Measurements from ENCODE around the gene PIEZO1. TPM values are rescaled to one million over a fixed set of nuclear protein-coding genes. Genes with fewer than 3 reads are reported as not detected.
A peak's percentile ranks its signal among the peaks of the same experiment; 100 is the strongest.

The PIEZO1 gene
- total and polyA plus RNA-seq, 11 donors = 14.2 to 59.7 (median 31.2) TPM

DNA sequence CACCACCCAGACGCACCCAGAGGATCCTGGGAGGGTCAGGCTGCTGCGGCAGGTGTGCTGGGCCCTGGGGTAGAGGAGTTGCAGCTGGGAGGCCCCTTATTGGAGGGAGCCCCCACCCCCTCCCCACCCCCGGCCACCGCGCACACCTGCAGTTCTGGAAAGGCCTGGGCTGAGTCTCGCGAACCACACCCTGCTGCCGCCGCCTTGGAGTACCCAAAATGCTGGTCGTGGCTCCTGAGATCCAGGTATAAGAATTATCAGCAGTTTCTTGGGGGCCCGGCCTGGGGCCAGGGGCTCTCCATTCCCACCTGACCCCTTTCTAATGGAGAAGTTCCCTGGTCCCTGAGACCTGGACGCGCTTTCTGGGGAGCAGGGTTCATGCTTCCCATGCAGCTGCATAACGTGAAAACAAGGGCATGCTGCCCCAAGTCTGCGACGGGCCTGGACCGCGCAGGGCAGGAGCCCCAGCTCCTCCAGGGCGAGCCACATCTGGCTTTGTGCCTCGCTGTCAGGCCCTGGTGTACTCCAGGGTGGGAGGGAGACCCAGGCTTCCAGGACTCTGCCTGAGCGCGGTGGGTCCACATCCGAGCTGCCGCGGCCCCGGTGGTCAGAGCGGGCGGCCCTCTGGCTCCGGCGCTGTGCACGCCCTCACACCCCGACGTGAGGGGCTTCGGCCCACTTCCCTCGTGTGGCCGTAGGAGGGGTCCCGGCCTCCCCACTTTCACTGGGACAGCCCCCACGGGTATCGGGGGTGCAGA, 91.4 kb downstream of the PIEZO1 start:
- H3K4me1 ChIP-seq = peaks cover 0 to 19% (median 0%) of the 10 kb centered on the region in 12 donors
- intact Hi-C loops (cut with DNase I) = no loop called here
- DNase-seq (no peak), ATAC-seq (no peak)
- WGBS, 4 donors = 91 to 97% (median 92%) methylated on average over 13 to 39 of the region's 39 CpGs
- peaks cover 0 to 30% (median 5%) of the 10 kb centered on the region in 9 donors for H3K27me3 ChIP-seq
- H3K36me3 ChIP-seq = peaks cover 0 to 29% (median 23%) of the 10 kb centered on the region in 9 donors
- TF ChIP-seq CTCF (IDR thresholded peaks at IDR 0.05) (no peak), POLR2A (IDR thresholded peaks at IDR 0.05) (no peak)
- H3K27ac ChIP-seq = no peak overlapping the region
- no peaks in the 10 kb centered on the region for H3K9me3 ChIP-seq
- no peak overlapping the region for H3K4me3 ChIP-seq

GRCh38 chr16:88692861-88693260, 92.2 kb downstream of the PIEZO1 start:
- Histone ChIP-seq H3K4me1 (peaks cover 0 to 19% (median 0%) of the 10 kb centered on the region in 12 donors), H3K4me3 (no peak overlapping the region), H3K36me3 (peaks cover 0 to 22% (median 15%) of the 10 kb centered on the region in 9 donors), H3K27me3 (peaks cover 0 to 38% (median 9%) of the 10 kb centered on the region in 9 donors), H3K27ac (peak overlapping the region in 1 of 12 donors; percentile 9), H3K9me3 (no peaks in the 10 kb centered on the region)
- TF ChIP-seq POLR2A (IDR thresholded peaks at IDR 0.05) = no peak
- TF ChIP-seq CTCF (IDR thresholded peaks at IDR 0.05) = no peak
- DNase-seq (no peak), ATAC-seq (no peak)
- 62 to 90% (median 81%) methylated on average over 10 of the region's 10 CpGs for WGBS, 4 donors
- intact Hi-C loops (cut with DNase I) = no loop called here

GRCh38 chr16:88691924-88692560, 93.0 kb downstream of the PIEZO1 start:
- peaks cover 0 to 13% (median 7%) of the 10 kb centered on the region in 9 donors for H3K36me3 ChIP-seq
- no peaks in the 10 kb centered on the region for H3K9me3 ChIP-seq
- DNase-seq (peak in 1 of 5 donors; percentile 73), ATAC-seq (peak in 2 of 4 donors; percentile 19 to 44)
- WGBS, 4 donors = 79 to 90% (median 82%) methylated on average over 19 to 26 of the region's 26 CpGs
- intact Hi-C loops (cut with DNase I) = no loop called here
- no peak for TF ChIP-seq CTCF (IDR thresholded peaks at IDR 0.05)
- no peak for TF ChIP-seq POLR2A (IDR thresholded peaks at IDR 0.05)
- H3K27ac ChIP-seq = peak overlapping the region in 1 of 12 donors; percentile 9
- peaks cover 0 to 22% (median 4%) of the 10 kb centered on the region in 12 donors for H3K4me1 ChIP-seq
- no peak overlapping the region for H3K4me3 ChIP-seq
- peaks cover 0 to 45% (median 9%) of the 10 kb centered on the region in 9 donors for H3K27me3 ChIP-seq

All from heart left ventricle (tissue), 16 donors.